OCI-M2 (cell line): ENCODE measurements around the gene C3orf33.
A peak's percentile ranks its signal among the peaks of the same experiment; 100 is the strongest.

Experiments used
- DNase-seq: peaks from one replicate; lab custom pipeline; 2025; ENCODE audit not compliant: unreplicated experiment; lab: John Stamatoyannopoulos, UW

Gene C3orf33

GRCh38 chr3:155790272-155790925 is 15.7 kb downstream of the C3orf33 start:
- no peak for DNase-seq

- no peak for DNase-seq
Observed at GRCh38 chr3:155785662-155786295, 20.3 kb downstream of the C3orf33 start.

- DNase-seq: no peak
Observed at GRCh38 chr3:155782390-155782953, 23.6 kb downstream of the C3orf33 start.

- no peak for DNase-seq
Observed at GRCh38 chr3:155780291-155780690, 25.8 kb downstream of the C3orf33 start.

- DNase-seq: no peak
Observed at GRCh38 chr3:155778462-155778861, 27.6 kb downstream of the C3orf33 start.

- no peak for DNase-seq
Observed at GRCh38 chr3:155772801-155773200, 33.3 kb downstream of the C3orf33 start.

GRCh38 chr3:155771126-155771525 is 35.0 kb downstream of the C3orf33 start:
- DNase-seq: no peak

GRCh38 chr3:155766206-155766605 is 39.9 kb downstream of the C3orf33 start:
- no peak for DNase-seq

- no peak for DNase-seq
Observed at GRCh38 chr3:155763870-155764463, 42.1 kb downstream of the C3orf33 start.

- DNase-seq: no peak
Observed at GRCh38 chr3:155760653-155761052, 45.4 kb downstream of the C3orf33 start.

GRCh38 chr3:155757577-155757976 is 48.5 kb downstream of the C3orf33 start:
- no peak for DNase-seq

- peak; percentile 22 for DNase-seq
Observed at GRCh38 chr3:155753038-155753639, 52.9 kb downstream of the C3orf33 start.

- DNase-seq: no peak
Observed at GRCh38 chr3:155748611-155749365, 57.3 kb downstream of the C3orf33 start.

GRCh38 chr3:155747946-155748290 is 58.2 kb downstream of the C3orf33 start:
- DNase-seq: no peak

GRCh38 chr3:155747286-155747945 is 58.7 kb downstream of the C3orf33 start:
- no peak for DNase-seq

- no peak for DNase-seq
Observed at GRCh38 chr3:155746703-155747102, 59.4 kb downstream of the C3orf33 start.

- no peak for DNase-seq
Observed at GRCh38 chr3:155745795-155746550, 60.1 kb downstream of the C3orf33 start.

GRCh38 chr3:155744626-155745324 is 61.3 kb downstream of the C3orf33 start, which contains the start of gene PLCH1:
Gene PLCH1 (minus strand): TSS chr3:155745071. CDS start chr3:155704224, 40,847 bp downstream.
- peak; percentile 7 for DNase-seq

GRCh38 chr3:155744010-155744625 is 62.0 kb downstream of the C3orf33 start:
- DNase-seq: no peak
